ENCODE results near the gene SLC45A2.

The SLC45A2 gene

DNA sequence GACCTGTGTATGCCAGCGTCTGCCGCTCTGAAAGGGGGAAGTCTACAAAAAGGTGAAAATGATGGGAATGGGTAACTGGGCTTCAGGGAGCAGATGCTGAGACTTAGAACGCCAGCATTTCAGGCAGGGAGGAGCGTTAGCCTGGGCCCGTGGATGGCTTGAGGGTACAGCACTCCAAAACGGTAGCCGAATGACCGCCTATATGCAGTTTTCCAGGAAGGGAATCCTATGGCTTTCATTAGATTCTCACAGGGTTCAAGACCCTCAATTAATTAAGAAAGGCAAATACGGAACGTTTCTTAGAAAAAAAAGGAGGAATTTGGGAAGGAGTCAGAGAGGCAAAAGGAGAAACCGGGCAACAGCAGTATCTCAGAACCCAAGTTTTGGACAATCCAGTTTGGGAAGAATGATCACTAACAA is 22.7 kb upstream of the SLC45A2 start:
- DNase-seq: peak in 2 of 3 experiments; percentile 63 to 74

GRCh38 chr5:34005681-34006080 is 21.2 kb upstream of the SLC45A2 start:
- DNase-seq: no peak

DNA sequence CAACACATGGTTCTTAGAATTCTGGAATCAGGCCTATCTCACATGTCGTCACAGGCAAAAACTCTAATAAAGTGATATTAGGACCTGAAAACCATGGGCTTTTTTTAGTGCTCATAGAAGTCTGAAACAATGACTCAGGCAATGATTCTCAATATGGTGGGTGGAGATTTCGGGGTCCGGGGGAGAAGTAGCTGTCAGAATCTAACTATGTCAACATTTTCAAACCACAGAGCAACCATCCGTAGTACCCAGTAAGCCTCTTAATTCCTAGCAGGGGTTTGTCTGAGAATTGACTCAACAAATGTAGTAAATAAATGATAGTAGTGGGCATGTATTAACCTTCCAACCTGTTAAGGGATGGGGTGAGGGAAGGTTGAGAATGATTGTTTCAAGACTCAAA is 20.7 kb upstream of the SLC45A2 start:
- DNase-seq: no peak

- no peak for DNase-seq
Measured at GRCh38 chr5:34003941-34004340, 19.4 kb upstream of the SLC45A2 start.

- DNase-seq: no peak
Measured at GRCh38 chr5:34002629-34003328, 18.3 kb upstream of the SLC45A2 start.

GRCh38 chr5:34001241-34001841 is 16.8 kb upstream of the SLC45A2 start:
- peak; percentile 79 to 96 (median 85) for DNase-seq

- no peak for DNase-seq
Measured at GRCh38 chr5:33999978-34000377, 15.5 kb upstream of the SLC45A2 start.

DNA sequence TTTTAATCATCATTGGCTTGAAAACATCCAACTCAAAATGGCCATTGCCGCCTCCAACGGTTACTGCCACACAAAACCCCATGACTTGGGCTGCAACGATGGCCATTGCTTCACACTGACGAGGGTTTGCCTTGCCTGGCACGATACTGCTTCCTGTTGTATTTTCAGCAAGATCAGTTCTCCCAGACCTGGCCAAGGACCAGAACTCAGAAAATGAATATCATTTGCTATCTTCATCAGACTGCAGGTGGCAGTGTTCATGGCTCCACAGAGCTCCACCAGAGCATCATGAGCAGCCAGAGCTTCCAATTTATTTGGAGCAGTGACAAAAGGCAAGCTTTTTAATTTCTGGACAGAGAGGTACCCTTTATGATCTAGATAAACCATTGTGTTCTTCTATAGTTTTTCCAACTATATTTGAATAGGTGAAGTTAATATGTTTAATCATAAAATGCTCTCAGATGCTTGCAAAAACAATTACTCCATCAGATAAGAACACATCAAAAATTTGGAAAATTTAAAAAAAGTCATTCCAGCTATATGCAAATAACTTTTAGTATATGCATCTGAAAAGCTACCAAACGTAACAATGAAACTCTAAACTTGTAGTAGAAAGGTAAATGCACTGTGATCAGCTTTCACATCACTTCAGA is 13.0 kb upstream of the SLC45A2 start:
- peak; percentile 38 to 73 (median 69) for DNase-seq

GRCh38 chr5:33995865-33996264 is 11.4 kb upstream of the SLC45A2 start:
- DNase-seq: no peak

DNA sequence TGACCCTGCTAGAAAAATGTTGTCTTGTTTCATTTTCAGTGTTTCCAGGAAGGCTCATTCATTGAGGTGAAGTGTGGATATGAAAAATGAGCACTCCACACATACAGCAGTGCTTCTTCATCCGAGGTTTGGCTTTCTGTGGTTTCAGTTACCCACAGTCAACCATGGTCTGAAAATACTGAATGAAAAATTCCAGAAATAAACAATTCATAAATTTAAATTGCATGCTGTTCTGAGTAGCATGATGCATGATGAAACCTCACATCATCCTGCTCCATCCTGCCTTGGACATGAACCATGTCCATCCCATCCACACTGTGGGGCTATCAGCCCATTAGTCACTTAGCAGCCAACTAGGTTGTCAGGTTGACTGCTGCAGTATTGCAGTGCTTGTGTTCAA is 10.4 kb upstream of the SLC45A2 start:
- DNase-seq: peak in 2 of 3 experiments; percentile 8 to 17

GRCh38 chr5:33992864-33993263 is 8.4 kb upstream of the SLC45A2 start:
- DNase-seq: no peak

- DNase-seq: no peak
Measured at GRCh38 chr5:33985447-33985846, 954 bp upstream of the SLC45A2 start.

- no peak for DNase-seq
Measured at GRCh38 chr5:33984178-33984577, 315 bp downstream of the SLC45A2 start.

DNA sequence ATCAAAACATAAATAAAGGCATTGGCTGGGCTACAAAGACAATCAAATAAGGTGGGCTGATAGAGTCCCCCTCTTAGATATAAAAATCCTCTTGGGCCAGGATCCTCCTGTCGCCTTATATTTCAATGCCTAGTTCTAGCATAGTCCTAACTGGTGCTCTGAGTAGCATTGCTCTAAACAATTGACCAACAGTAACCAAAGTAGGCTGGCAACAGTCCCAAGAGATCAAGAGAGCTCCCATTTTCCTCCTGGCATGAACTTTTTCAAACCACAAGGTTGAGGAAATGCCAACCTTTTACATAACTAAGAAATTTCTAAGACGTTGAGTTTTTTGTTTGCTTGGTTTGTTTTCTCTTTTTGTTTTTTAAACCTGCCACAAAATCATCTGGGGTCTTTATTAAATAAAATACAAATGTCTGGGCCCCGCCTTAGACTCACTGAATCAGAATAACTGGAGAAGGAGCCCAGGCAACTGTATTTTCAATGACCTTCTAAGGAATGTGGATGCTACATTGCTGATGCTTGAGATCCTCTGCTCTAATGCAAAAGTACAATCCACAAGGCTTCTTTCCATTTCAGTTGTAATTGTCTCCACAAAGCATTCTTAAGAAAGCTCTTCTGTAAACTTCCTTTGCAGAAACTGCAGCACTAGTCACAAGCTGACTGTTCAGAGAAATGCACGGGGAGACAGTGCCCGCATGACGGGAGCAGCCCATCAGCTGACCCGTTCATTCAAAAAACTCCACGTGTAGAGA is 2.9 kb downstream of the SLC45A2 start:
- DNase-seq: no peak

GRCh38 chr5:33980030-33980429 is 4.5 kb downstream of the SLC45A2 start:
- no peak for DNase-seq

GRCh38 chr5:33978306-33978705 is 6.2 kb downstream of the SLC45A2 start:
- DNase-seq: no peak

GRCh38 chr5:33976307-33976706 is 8.2 kb downstream of the SLC45A2 start:
- no peak for DNase-seq

DNA sequence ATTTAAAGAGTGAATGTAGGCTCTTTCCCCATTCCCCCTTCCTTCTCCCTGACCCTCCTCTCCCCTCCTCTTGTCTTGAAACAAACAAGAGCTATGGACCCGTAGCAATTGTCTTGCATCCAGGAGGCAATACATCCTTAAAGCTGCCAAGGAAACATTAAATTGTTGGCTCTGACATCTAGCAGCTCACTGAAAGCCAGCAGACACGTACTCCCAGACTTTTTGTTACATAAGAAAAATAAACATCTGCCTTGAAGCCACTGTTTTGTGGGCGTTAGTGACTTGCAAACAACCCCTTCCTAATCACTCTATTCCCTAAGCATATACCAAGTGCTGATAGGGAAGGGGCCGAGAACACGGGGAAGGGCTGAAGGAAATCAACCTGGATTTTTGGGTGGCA is 8.6 kb downstream of the SLC45A2 start:
- peak in 1 of 3 experiments; percentile 11 for DNase-seq

GRCh38 chr5:33973271-33973670 is 11.2 kb downstream of the SLC45A2 start:
- DNase-seq: no peak

- DNase-seq: peak; percentile 12 to 63 (median 23)
Measured at GRCh38 chr5:33969572-33970452, 14.7 kb downstream of the SLC45A2 start.

GRCh38 chr5:33968211-33969005 is 16.1 kb downstream of the SLC45A2 start:
- DNase-seq: peak in 1 of 3 experiments; percentile 47

All from NCI-H1417 (cell line).